ENCODE measurements around the gene TMEM238. TPM values are rescaled to one million over a fixed set of nuclear protein-coding genes. Genes with fewer than 3 reads are reported as not detected.

Gene TMEM238
- total and polyA plus RNA-seq, 10 of the 15 experiments (the other 5 are each of a cell fraction or from before 2014, with no cell fraction given), result 0.05 to 16.9 (median 0.58) TPM; not detected in 1

- TF ChIP-seq RELB (IDR thresholded peaks at IDR 0.05; ENCODE audit: low read depth) (no peak), IKZF2 (IDR thresholded peaks at IDR 0.05) (no peak), PBX3 (IDR thresholded peaks at IDR 0.05; ENCODE audit: insufficient replicate concordance, low read depth, low read length) (no peak), RELA (IDR thresholded peaks at IDR 0.05; ENCODE audit: borderline replicate concordance, partially characterized antibody) (no peak), ATF2 (IDR thresholded peaks at IDR 0.05; ENCODE audit: low read length) (no peak), SKIL (IDR thresholded peaks at IDR 0.05; ENCODE audit: low read depth, poor library complexity, severe bottlenecking) (no peak)
- no peaks in the 10 kb centered on the region for H3K36me3 ChIP-seq (ENCODE audit: control insufficient read depth in 2 of 2, insufficient read depth in 2 of 2, low read length in 1 of 2)
- no peak overlapping the region for H3K4me3 ChIP-seq
- H3K79me2 ChIP-seq (ENCODE audit: control insufficient read depth, insufficient read depth, low read length), result no peaks in the 10 kb centered on the region
- intact Hi-C loops (cut with micrococcal nuclease; ENCODE audit: unreplicated experiment) (no loop called here), in situ Hi-C loops (cut with MboI) (no loop called here)
- BruUV-seq (replicated peaks), result no TSS peak
- H3K4me1 ChIP-seq (ENCODE audit: control insufficient read depth, insufficient read depth, low read length), result no peaks in the 10 kb centered on the region; the same call in 1 of the 2 replicates
- no peak overlapping the region for H3K4me2 ChIP-seq (ENCODE audit: control insufficient read depth, insufficient read depth)
- H3K9ac ChIP-seq (ENCODE audit: control insufficient read depth, insufficient read depth, low read length), result no peak overlapping the region
- no peak for ATAC-seq
- H3K27me3 ChIP-seq (replicated peaks in 1 of 2; ENCODE audit: control insufficient read depth in 2 of 2, insufficient read depth in 2 of 2, low read length in 1 of 2), result peaks cover 4 to 13% of the 10 kb centered on the region in 2 experiments; a peak in 3 of 4 replicates
- ChIA-PET RAD21 (ENCODE audit: unreplicated experiment) (no interaction called here), CTCF (no interaction called here), POLR2A (no interaction called here), SMC1A (ENCODE audit: uncharacterized antibody, unreplicated experiment) (interaction anchor here (1.1 kb wide), 1 partner anchor 13 kb away, joined by 3 read pairs; the partner anchor contains the start of gene KMT5C)
- no peak for DNase-seq (ENCODE audit: low read depth, low spot score)
- no peaks in the 10 kb centered on the region for H3K9me3 ChIP-seq (replicated peaks; ENCODE audit: control insufficient read depth, insufficient read depth, low read length)
- no peak overlapping the region for H2AFZ ChIP-seq (ENCODE audit: control insufficient read depth, low read depth, low read length)
- FAIRE-seq, result no peak
- no peaks in the 10 kb centered on the region; the same call in 1 of the 2 replicates for H4K20me1 ChIP-seq (ENCODE audit: control insufficient read depth, insufficient read depth)
- WGBS (ENCODE audit: insufficient coverage, insufficient replicate concordance, low lambda C conversion rate, missing lambda C conversion rate), result 55% methylated on average over 21 of the region's 25 CpGs
- H3K27ac ChIP-seq (ENCODE audit: control insufficient read depth, insufficient read depth), result no peak overlapping the region
Observed at GRCh38 chr19:55352549-55353145, 31.4 kb downstream of the TMEM238 start.
